H1 (cell line): ENCODE results near the gene WDFY1. TPM values are rescaled to one million over a fixed set of nuclear protein-coding genes. Genes with fewer than 3 reads are reported as not detected.

Experiments
- CTCF ChIA-PET: fragments of 300-600 bp; sonication (Branson Sonifier 250); formaldehyde crosslinking; loops from one replicate; lab custom pipeline; 2021; ENCODE audit not compliant: partially characterized antibody; lab: Charles Lee
- POLR2A ChIA-PET: fragments of 300-600 bp; sonication (Branson Sonifier 250); formaldehyde crosslinking; loops from one replicate; lab custom pipeline; 2021; ENCODE audit warnings: inconsistent platforms; ENCODE audit not compliant: partially characterized antibody; lab: Charles Lee
- DNase-seq, 2 experiments: peaks; one replicate each; pipeline versions ENCODE4 v3.0.0 to v3.0.0-alpha.2; 2010 to 2022; ENCODE audit warnings: low spot score in 2 of 2, low read depth in 1 of 2, mixed read lengths in 1 of 2
- FAIRE-seq: peaks from 2 replicates; lab custom pipeline; 2011; peaks lifted over from hg19 to GRCh38; lab: Jason Lieb, UNC
- H2AFZ ChIP-seq: 2 replicates; pipeline ENCODE4 v1.8.1; 2012; ENCODE audit warnings: low read length, inconsistent platforms
- H2AK5ac ChIP-seq: 2 replicates; pipeline ENCODE4 v1.6.1; 2013; ENCODE audit warnings: low read depth, low read length
- H2BK120ac ChIP-seq: replicated peaks from 2 replicates; pipeline ENCODE3; 2013; ENCODE audit warnings: low read depth, low read length, inconsistent platforms
- H2BK12ac ChIP-seq: 2 replicates; pipeline ENCODE4 v1.6.1; 2013; ENCODE audit warnings: low read depth, low read length
- H2BK15ac ChIP-seq: 2 replicates; pipeline ENCODE4 v1.6.1; 2013; ENCODE audit warnings: low read length
- H2BK20ac ChIP-seq: 2 replicates; pipeline ENCODE4 v1.6.1; 2013; ENCODE audit warnings: low read length
- H2BK5ac ChIP-seq: 2 replicates; pipeline ENCODE4 v1.6.1; 2013; ENCODE audit warnings: low read depth, low read length
- H3K14ac ChIP-seq: 2 replicates; pipeline ENCODE4 v1.6.1; 2013; ENCODE audit warnings: inconsistent platforms; ENCODE audit not compliant: insufficient read length
- H3K18ac ChIP-seq: 2 replicates; pipeline ENCODE4 v1.6.1; 2013; ENCODE audit warnings: low read length; ENCODE audit errors: extremely low read depth
- H3K23ac ChIP-seq: 2 replicates; pipeline ENCODE4 v1.6.1; 2013; ENCODE audit warnings: inconsistent platforms; ENCODE audit not compliant: insufficient read length
- H3K23me2 ChIP-seq: 2 replicates; pipeline ENCODE4 v1.6.1; 2013; ENCODE audit warnings: low read depth, low read length
- H3K27ac ChIP-seq: 2 replicates; pipeline ENCODE4 v1.6.1; 2011; ENCODE audit warnings: low read depth, low read length, inconsistent platforms
- H3K27me3 ChIP-seq, 4 experiments: replicated peaks in 1 of 4; 1 replicate in 1 of 4; 2 replicates in 3 of 4; pipeline versions ENCODE4 v1.6.1 to v1.8.1; 2011 to 2013; ENCODE audit warnings: low read length in 3 of 4, mild to moderate bottlenecking in 3 of 4, inconsistent platforms in 2 of 4, mixed read lengths in 2 of 4, moderate library complexity in 1 of 4; ENCODE audit not compliant: control insufficient read depth in 3 of 4, insufficient read depth in 3 of 4; ENCODE audit errors: extremely low read depth in 1 of 4
- H3K36me3 ChIP-seq, 4 experiments: 2 replicates each; pipeline versions ENCODE4 v1.6.1 to v1.8.1; 2011 to 2013; ENCODE audit warnings: mild to moderate bottlenecking in 4 of 4, low read length in 3 of 4, moderate library complexity in 2 of 4, control low read depth in 1 of 4, inconsistent platforms in 1 of 4; ENCODE audit not compliant: insufficient read depth in 4 of 4, control insufficient read depth in 2 of 4
- H3K4ac ChIP-seq: replicated peaks from 2 replicates; pipeline ENCODE3; 2013; ENCODE audit warnings: low read length, low read depth, mixed read lengths, inconsistent platforms; ENCODE audit not compliant: insufficient read length
- H3K4me1 ChIP-seq, 4 experiments: replicated peaks in 1 of 4; 1 replicate in 1 of 4; 2 replicates in 3 of 4; pipeline versions ENCODE4 v1.6.1 to v1.8.1; 2011 to 2013; ENCODE audit warnings: low read length in 3 of 4, inconsistent platforms in 2 of 4, mixed read lengths in 1 of 4; ENCODE audit not compliant: insufficient read depth in 4 of 4, control insufficient read depth in 3 of 4
- H3K4me2 ChIP-seq, 2 experiments: 2 replicates each; pipeline versions ENCODE4 v1.6.1 to v1.8.1; 2011 to 2013; ENCODE audit warnings: low read depth in 2 of 2, low read length in 2 of 2, control low read depth in 1 of 2, inconsistent platforms in 1 of 2, mild to moderate bottlenecking in 1 of 2; ENCODE audit not compliant: insufficient read depth in 1 of 2
- H3K4me3 ChIP-seq, 4 experiments: fragments of 200-600, 300-600 bp in 1 of 4; sonication (generic), shearing (Covaris generic), sonication (Bioruptor Twin) in 1 of 4; 2 replicates each; pipeline versions ENCODE4 v1.5.1 to v1.8.1; 2011 to 2016; ENCODE audit warnings: low read length in 4 of 4, low read depth in 3 of 4, control low read depth in 2 of 4, inconsistent platforms in 2 of 4, mild to moderate bottlenecking in 2 of 4, mixed read lengths in 1 of 4, moderate library complexity in 1 of 4; ENCODE audit not compliant: insufficient read depth in 2 of 4; ENCODE audit errors: extremely low read depth in 1 of 4
- H3K56ac ChIP-seq: replicated peaks from 2 replicates; pipeline ENCODE3; 2013; ENCODE audit warnings: low read depth, mild to moderate bottlenecking, mixed read lengths, low read length, inconsistent platforms; ENCODE audit not compliant: insufficient read length
- H3K79me1 ChIP-seq: 2 replicates; pipeline ENCODE4 v1.6.1; 2013; ENCODE audit warnings: low read depth, low read length, control low read depth
- H3K79me2 ChIP-seq, 2 experiments: 2 replicates each; pipeline versions ENCODE4 v1.6.1 to v1.8.1; 2012 to 2013; ENCODE audit warnings: low read length in 2 of 2, mild to moderate bottlenecking in 2 of 2, inconsistent platforms in 1 of 2; ENCODE audit not compliant: insufficient read depth in 2 of 2, control insufficient read depth in 1 of 2
- H3K9ac ChIP-seq, 4 experiments: replicated peaks in 1 of 4; 1 replicate in 1 of 4; 2 replicates in 3 of 4; pipeline versions ENCODE4 v1.6.1 to v1.8.1; 2011 to 2013; ENCODE audit warnings: low read depth in 3 of 4, low read length in 3 of 4, control low read depth in 2 of 4, mild to moderate bottlenecking in 2 of 4, moderate library complexity in 2 of 4, inconsistent platforms in 1 of 4; ENCODE audit errors: extremely low read depth in 1 of 4
- H3K9me3 ChIP-seq, 2 experiments: 2 replicates each; pipeline versions ENCODE4 v1.6.1 to v1.8.1; 2012 to 2013; ENCODE audit warnings: mild to moderate bottlenecking in 2 of 2, moderate library complexity in 2 of 2, control low read depth in 1 of 2, inconsistent platforms in 1 of 2, low read depth in 1 of 2, low read length in 1 of 2, mixed read lengths in 1 of 2; ENCODE audit not compliant: insufficient read depth in 2 of 2
- H4K20me1 ChIP-seq, 2 experiments: replicated peaks in 1 of 2; 2 replicates each; pipeline versions ENCODE3 to v1.8.1; 2011 to 2013; ENCODE audit warnings: inconsistent platforms in 2 of 2, low read length in 2 of 2, mild to moderate bottlenecking in 1 of 2; ENCODE audit not compliant: insufficient read depth in 2 of 2, control insufficient read depth in 1 of 2
- H4K5ac ChIP-seq: 2 replicates; pipeline ENCODE4 v1.6.1; 2013; ENCODE audit warnings: low read length, low read depth, mixed read lengths, inconsistent platforms; ENCODE audit not compliant: insufficient read length
- H4K8ac ChIP-seq: 2 replicates; pipeline ENCODE4 v1.8.0; 2013; ENCODE audit warnings: mild to moderate bottlenecking, moderate library complexity, low read length, inconsistent platforms; ENCODE audit not compliant: insufficient read depth; ENCODE audit errors: extremely low read depth
- H4K91ac ChIP-seq: replicated peaks from 2 replicates; pipeline ENCODE3; 2013; ENCODE audit warnings: low read length, mixed read lengths, inconsistent platforms; ENCODE audit not compliant: insufficient read length
- CREB1 ChIP-seq: IDR thresholded peaks from 2 replicates; pipeline ENCODE4 v1.6.1; 2012; ENCODE audit warnings: inconsistent platforms
- JUND ChIP-seq: IDR thresholded peaks from 2 replicates; pipeline ENCODE4 v1.6.1; 2011; ENCODE audit warnings: mild to moderate bottlenecking, improper control_type of control experiment, low read length
- SP2 ChIP-seq: IDR thresholded peaks from 2 replicates; pipeline ENCODE4 v1.6.1; 2012; ENCODE audit warnings: mild to moderate bottlenecking, low read length, inconsistent platforms
- WGBS, 2 experiments: shearing (Covaris generic) in 1 of 2; methylation state at CpG; one replicate each; pipeline versions ENCODE4 v1.1.6 to v1.1.7; 2013 to 2015; ENCODE audit warnings: low lambda C conversion rate in 2 of 2, mixed read lengths in 2 of 2, inconsistent platforms in 1 of 2, low coverage in 1 of 2, missing lambda C conversion rate in 1 of 2; ENCODE audit not compliant: insufficient replicate concordance in 2 of 2, insufficient coverage in 1 of 2, insufficient read length in 1 of 2; ENCODE audit errors: extremely low coverage in 1 of 2, missing lambda C conversion rate in 1 of 2; 5-methylcytosine and 5-hydroxymethylcytosine counted together
- polyA plus RNA-seq, 7 experiments: library from polyadenylated mRNA; depleted of rRNA in 3 of 7; stranded (reverse) in 5 of 7; unstranded in 2 of 7; fragments of >200 nt in 5 of 7; fragments of 200-250 nt in 2 of 7; gene quantifications; 1 replicate in 5 of 7; 2 replicates in 1 of 7; 4 replicates in 1 of 7; pipeline versions ENCODE4 v1.2.1 to v1.2.3, GENCODE V29; 2011 to 2013; ENCODE audit warnings: missing spikeins in 2 of 7, mixed read lengths in 2 of 7
- total RNA-seq: library from RNA; stranded (reverse); fragmentation: NEBNext Ultra II Directional; extraction: Animal tissue kit (Norgen Biotek cat#: 25700); gene quantifications from 2 replicates; pipeline ENCODE4 v1.2.1, GENCODE V29; 2021

WDFY1 gene
- total and polyA plus RNA-seq, 2 of the 8 experiments (the other 6 are each of a cell fraction or from before 2014, with no cell fraction given): 68.4 to 94.7 TPM

DNA sequence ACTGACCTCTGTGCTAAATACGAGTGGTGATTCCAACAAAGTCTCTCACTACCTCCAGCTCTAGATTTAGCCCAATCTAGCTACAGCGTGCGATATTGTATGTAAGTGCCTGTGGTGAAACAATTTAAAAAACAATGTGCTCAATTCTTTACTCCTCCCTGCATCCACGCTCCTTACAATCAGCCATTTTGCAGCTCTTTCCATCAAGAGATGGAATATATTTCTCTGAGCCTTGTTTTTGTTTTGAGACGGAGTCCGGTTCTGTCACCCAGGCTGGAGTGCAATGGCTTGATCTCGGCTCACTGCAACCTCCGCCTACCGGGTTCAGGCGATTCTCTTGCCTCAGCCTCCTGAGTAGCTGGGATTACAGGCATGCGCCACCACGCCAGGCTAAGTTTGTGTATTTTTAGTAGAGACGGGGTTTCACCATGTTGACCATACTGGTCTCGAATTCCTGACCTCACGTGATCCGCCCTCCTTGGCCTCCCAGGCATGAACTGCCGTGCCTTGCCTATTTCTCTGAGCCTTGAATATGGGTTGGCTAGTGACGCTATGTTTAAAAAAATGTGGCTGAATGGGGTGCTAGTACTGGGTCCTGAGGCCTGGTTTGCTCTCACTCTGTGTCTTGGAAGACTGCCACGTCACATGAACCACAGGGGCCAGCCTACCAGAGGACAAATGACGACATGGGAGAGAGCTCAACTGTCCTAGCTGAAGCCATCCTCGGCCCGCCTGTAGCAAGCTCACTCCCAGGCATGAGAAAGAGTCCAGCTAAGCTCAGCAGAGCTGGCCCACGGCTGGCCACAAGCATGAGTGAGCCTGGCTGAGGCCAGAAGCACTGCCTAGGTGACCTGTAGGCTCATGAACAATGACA, 14.8 kb downstream of the WDFY1 start:
- no peak overlapping the region for H2BK20ac ChIP-seq
- no peak overlapping the region for H4K8ac ChIP-seq
- no peak for DNase-seq
- H3K27ac ChIP-seq: peak overlapping the region; percentile 54
- H3K36me3 ChIP-seq: peaks cover 0 to 6% (median 0%) of the 10 kb centered on the region in 4 experiments; a peak in 1 of 8 replicates
- H3K56ac ChIP-seq: no peak overlapping the region
- H2AK5ac ChIP-seq: no peak overlapping the region
- H3K4me1 ChIP-seq: peaks cover 2 to 16% (median 15%) of the 10 kb centered on the region in 4 experiments
- H3K4me3 ChIP-seq: no peak overlapping the region
- H2BK15ac ChIP-seq: no peak overlapping the region
- H3K27me3 ChIP-seq: no peaks in the 10 kb centered on the region
- peak overlapping the region; percentile 12 for H3K4ac ChIP-seq
- H3K4me2 ChIP-seq: peak overlapping the region; percentile 2 to 35; a peak in 1 of 4 replicates
- peaks cover 0 to 3% of the 10 kb centered on the region in 2 experiments for H4K20me1 ChIP-seq
- no peak overlapping the region for H4K5ac ChIP-seq
- FAIRE-seq: no peak
- no peak overlapping the region; the same call in 1 of the 2 replicates for H3K18ac ChIP-seq
- H3K23me2 ChIP-seq: no peaks in the 10 kb centered on the region
- H3K23ac ChIP-seq: no peak overlapping the region
- ChIA-PET POLR2A (interaction anchor here (0.9 kb wide), 1 partner anchor 57 kb away, joined by 3 read pairs; no protein-coding TSS in a partner anchor), CTCF (interaction anchor here (0.8 to 2.0 kb wide), 4 partner anchors 10 to 238 kb away, joined by 3 to 7 read pairs (median 4); no protein-coding TSS in a partner anchor)
- no peak overlapping the region for H2AFZ ChIP-seq
- peaks cover 5% of the 10 kb centered on the region for H3K79me1 ChIP-seq
- 74% methylated on average over 23 of the region's 23 CpGs; no CpG with 5 or more reads in 1 of the 2 experiments for WGBS, 2 experiments
- peak overlapping the region; percentile 16; the same call in 1 of the 2 replicates for H2BK5ac ChIP-seq
- peak overlapping the region; percentile 34 for H4K91ac ChIP-seq
- no peak overlapping the region for H2BK12ac ChIP-seq
- no peak overlapping the region for H2BK120ac ChIP-seq
- H3K9me3 ChIP-seq: peaks cover 6% of the 10 kb centered on the region in 2 experiments; a peak in 1 of 4 replicates
- H3K14ac ChIP-seq: no peak overlapping the region
- H3K9ac ChIP-seq: no peak overlapping the region
- peaks cover 3 to 95% of the 10 kb centered on the region in 2 experiments for H3K79me2 ChIP-seq
- TF ChIP-seq CREB1 (0 out of 2 replicates have a peak, but pooled peaks have one; percentile 28), JUND (no peak), SP2 (no peak)
- TF ChIP-seq, all 59 proteins: peak for 1
